Stimulated activated CD8-positive, alpha-beta memory T cell treated with anti-CD3 and anti-CD28 coated beads, Interleukin-15, amount 100 ng/mL, for 4 hours (primary cell): ENCODE data around the gene PPP1R10.

ENCODE experiments used
- DNase-seq, 2 donors: peaks; one replicate each; pipeline ENCODE4 v3.0.0-alpha.2; 2020; ENCODE audit warnings: low read depth in 2 of 2

The PPP1R10 gene

GRCh38 chr6:30598912-30599624, 18.0 kb downstream of the PPP1R10 start:
- DNase-seq = no peak

DNA sequence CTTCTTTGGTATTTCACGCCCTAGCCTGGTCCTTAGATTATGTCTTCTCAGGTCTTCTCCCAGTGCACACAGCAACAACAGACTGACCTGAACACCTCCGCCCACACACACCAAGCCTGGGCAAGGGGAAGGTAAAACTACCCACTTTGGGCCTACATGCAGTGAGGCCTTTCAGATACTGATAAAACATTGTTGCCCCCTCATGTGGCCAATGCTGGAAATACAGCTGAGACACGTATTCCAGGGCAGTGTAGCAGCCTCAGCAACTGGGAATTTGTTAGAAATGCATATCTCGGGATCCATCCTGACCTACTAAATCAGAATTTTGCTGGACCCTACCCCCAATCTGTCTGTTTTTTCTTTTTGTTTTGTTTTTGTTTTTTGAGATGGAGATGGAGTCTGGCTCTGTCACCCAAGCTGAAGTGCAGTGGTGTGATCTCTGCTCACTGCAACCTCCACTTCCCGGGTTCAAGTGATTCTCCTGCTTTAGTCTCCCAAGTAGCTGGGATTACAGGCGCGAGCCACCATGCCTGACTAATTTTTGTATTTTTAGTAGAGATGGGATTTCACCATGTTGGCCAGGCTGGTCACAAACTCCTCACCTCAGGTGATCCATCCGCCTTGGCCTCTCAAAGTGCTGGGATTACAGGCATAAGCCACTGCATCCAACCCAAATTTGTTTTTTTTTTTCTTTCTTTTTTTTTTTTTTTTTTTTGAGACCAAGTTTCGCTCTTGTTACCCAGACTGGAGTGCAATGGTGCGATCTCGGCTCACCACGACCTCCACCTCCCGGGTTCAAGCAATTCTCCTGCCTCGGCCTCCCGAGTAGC, 19.5 kb downstream of the PPP1R10 start:
- DNase-seq = peak; percentile 23 to 50

GRCh38 chr6:30592287-30592686, 24.8 kb downstream of the PPP1R10 start:
- no peak for DNase-seq

- DNase-seq = no peak
These were observed 26.0 kb downstream of the PPP1R10 start for GRCh38 chr6:30591008-30591407.

GRCh38 chr6:30590509-30590908, 26.5 kb downstream of the PPP1R10 start:
- no peak for DNase-seq

DNA sequence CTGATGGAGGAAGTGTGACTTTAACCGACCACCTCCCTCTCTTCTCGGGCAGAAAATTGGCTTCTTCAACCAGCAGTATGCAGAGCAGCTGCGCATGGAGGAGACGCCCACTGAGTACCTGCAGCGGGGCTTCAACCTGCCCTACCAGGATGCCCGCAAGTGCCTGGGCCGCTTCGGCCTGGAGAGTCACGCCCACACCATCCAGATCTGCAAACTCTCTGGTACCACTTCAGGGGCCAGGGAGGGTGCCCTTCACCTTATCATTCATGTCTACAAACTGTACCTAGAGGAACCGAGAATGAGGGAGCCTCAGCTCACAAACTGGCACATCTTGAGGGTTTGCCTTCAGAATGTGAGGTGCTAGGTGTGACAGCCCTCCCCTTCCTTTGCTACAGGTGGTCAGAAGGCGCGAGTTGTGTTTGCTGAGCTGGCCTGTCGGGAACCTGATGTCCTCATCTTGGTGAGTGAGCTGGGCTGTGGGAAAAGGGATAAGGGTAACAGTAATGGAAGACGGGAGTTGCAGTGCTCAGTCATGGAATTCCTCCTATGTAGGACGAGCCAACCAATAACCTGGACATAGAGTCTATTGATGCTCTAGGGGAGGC, 27.2 kb downstream of the PPP1R10 start:
- DNase-seq = no peak

DNA sequence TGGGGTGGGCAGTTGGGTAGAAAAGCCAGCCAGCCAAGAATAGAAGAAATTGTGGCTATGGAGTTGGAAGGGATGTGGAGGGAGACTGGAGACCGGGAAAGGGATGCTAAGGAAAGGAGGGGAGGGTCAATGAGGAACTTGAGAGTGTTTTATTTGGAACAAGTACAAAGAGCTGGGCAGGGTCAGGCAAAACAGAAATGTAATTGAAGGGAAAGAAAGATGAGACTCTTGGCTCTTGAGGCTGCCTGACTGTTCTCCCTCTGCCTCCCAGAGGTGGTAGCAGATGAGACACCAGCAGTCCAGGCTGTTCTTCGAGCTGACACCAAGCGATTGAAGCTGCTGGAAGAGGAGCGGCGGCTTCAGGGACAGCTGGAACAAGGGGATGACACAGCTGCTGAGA, 33.1 kb downstream of the PPP1R10 start:
- DNase-seq = no peak

GRCh38 chr6:30578051-30578450, 39.0 kb downstream of the PPP1R10 start:
- DNase-seq = no peak

- DNase-seq = no peak
These were observed 43.9 kb downstream of the PPP1R10 start for GRCh38 chr6:30573113-30573512.

GRCh38 chr6:30572148-30572547, 44.9 kb downstream of the PPP1R10 start:
- DNase-seq = no peak

DNA sequence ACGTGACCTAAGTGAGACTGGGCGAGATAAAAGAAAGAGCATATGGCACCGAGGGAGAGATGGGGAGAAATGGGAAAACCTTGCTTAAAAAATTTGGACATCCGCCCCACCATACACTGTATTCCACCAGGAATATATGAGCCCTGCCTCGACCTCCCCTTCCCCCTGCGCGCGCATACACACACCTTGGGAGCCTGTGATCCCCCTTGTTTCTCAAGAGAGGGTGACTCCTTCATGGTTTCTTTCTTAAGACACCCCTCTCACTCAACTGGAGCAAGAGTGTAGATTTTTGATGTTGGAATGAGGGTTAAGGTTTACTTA, 45.3 kb downstream of the PPP1R10 start:
- no peak for DNase-seq

DNA sequence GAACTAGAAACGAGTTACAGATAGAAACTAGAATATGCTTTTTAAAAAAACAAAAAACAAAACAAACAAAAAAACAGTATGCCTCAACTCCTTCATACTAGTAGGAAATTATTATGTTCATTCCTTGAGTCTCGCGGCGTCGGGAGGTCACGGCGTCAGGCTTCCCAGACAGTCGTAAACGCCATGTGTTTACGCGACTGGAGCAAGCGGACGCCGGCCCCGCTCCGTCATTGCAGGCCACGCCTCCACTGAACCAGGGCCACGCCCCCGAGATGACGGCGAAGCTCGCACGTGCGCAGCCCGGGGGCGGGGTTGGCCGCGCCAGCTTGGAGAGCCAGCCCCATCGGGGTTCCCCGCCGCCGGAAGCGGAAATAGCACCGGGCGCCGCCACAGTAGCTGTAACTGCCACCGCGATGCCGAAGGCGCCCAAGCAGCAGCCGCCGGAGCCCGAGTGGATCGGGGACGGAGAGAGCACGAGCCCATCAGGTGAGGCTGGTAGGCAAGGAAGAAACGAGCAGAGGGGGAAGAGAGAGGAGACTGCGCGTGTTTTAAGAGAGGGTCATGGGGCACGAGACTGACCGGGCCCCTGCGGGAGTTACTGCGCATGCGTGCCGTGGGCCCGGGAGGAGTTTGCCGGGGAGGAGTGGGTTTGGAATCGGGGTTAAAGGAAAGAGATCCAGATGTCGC, 45.8 kb downstream of the PPP1R10 start, which contains the start of gene ABCF1:
ABCF1 (plus strand) TSS at position 368 of the 687 bp plus-strand sequence; CDS start at position 414, 46 bp downstream.
- peak; percentile 97 to 100 for DNase-seq

DNA sequence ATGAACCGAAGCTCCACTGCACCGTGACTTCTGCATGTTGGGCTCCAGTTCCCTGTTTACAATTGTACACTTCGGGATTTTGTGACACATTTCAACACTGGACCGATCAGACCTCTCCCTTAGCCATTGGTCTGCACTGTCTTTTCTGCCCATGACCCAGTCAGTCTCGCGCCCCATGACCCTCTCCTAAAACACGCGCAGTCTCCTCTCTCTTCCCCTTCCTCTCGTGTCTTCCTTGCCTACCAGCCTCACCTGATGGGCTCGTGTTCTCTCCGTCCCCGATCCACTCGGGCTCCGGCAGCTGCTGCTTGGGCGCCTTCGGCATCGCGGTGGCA, 46.3 kb downstream of the PPP1R10 start:
- DNase-seq = no peak

DNA sequence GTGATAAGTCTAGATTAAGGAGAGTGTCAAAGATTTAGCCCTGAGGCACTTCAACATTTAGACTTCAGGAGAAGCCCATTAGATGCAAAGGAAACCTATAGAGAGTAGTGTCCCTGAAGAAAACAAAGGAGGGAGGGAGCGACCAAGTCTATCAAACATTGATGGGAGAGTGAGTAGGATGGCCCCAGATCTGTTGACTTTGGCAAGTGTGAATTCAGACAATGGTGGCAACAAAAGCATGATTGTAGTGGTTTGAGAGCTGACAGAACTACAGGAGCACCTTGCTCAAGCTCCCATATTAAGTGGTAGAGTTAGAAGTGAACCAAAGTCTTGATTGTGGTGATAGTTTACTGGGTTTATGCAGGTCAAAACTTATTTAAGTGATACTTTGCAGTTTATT, 46.8 kb downstream of the PPP1R10 start:
- no peak for DNase-seq

DNA sequence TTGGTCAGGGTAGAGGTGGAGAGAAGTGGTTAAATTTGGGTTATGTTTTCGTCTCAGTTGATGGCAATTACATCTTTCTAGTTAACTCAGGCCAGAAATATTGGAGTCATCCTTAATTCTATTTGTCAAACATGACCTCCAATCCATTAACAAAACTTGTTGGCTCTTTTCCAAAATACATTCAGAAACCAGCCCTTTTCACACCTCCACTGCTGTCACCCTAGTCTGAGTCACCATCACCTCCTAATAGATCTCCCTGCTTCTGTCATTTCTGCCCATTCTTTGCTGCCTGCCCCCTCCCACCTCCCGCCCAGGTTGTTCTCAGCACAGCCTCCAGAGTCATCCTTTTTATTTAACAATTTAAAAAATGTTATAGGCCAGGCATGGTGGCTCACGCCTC, 48.8 kb downstream of the PPP1R10 start:
- no peak for DNase-seq

DNA sequence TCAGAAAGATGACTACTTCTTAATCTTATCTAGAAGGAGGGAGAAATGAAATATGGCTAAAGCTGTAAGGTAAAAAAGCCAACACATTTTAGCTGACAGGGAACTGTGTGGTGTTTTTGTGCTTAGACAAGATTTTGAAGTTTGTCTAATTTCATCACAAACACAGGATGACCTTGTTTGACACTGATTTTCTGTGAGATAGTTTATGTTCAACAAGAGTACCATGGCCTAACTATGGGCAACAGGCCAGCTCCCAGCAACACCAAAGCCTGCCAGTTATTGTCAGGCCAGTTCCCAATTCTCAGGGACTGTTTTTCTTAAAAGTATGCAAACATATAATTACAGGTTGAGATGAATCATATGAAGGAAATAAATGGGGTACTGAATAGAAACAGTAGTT, 51.3 kb downstream of the PPP1R10 start:
- DNase-seq = no peak

GRCh38 chr6:30564114-30564513, 52.9 kb downstream of the PPP1R10 start:
- no peak for DNase-seq

- DNase-seq = no peak
These were observed 54.3 kb downstream of the PPP1R10 start for GRCh38 chr6:30562470-30563425.

DNA sequence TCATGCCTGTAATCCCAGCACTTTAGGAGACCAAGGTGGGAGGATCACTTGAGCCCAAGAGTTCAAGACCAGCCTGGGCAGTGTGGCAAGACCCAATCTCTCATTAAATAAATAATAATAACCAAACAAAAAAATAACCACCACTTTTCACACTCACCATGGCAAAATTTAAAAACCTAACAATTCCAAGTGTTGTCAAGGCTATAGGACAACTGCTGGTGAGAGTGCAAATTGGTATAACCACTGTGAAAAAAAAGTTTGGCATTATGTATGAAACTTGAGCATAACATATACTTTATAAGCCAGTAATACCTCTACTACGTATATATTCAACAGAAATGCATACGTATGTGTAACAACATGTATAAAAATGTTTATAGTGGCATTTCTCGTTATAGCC, 56.1 kb downstream of the PPP1R10 start:
- DNase-seq = no peak

DNA sequence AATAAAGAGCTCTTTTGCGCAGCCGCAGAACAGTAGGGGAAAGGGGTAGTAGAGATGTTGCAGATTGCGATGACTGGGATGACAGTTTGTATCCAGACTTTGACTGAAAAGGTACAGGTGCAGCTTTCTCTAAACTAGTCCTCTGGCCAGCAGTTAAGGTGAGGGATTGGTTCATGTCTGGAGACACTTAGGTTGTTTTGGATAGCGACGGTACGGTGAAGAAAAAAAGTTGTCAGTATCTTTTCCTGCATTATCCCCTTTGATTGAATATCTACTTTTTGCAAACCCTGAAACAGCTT, 59.4 kb downstream of the PPP1R10 start:
- no peak for DNase-seq

- DNase-seq = peak; percentile 65 to 78
These were observed 59.9 kb downstream of the PPP1R10 start, which contains the start of gene PRR3 for GRCh38 chr6:30556906-30557682. TSS of gene PRR3 (plus strand) at chr6:30557295. CDS start at chr6:30557345, 50 bp downstream.
